Measurements from ENCODE around the gene TSEN15.

Gene TSEN15

GRCh38 chr1:184022668-184023067, 28.9 kb upstream of the TSEN15 start:
- intact Hi-C loops (cut with micrococcal nuclease): no loop called here
- no peak overlapping the region for H3K4me3 Mint-ChIP-seq
- peaks cover 6% of the 10 kb centered on the region for H3K4me1 Mint-ChIP-seq (ENCODE audit: low read depth)
- no peak overlapping the region for H3K27ac Mint-ChIP-seq
- H3K9me3 Mint-ChIP-seq: no peaks in the 10 kb centered on the region
- no peaks in the 10 kb centered on the region for H3K36me3 Mint-ChIP-seq (ENCODE audit: low read depth)
- no peaks in the 10 kb centered on the region for H3K27me3 Mint-ChIP-seq

GRCh38 chr1:184023171-184023570, 28.4 kb upstream of the TSEN15 start:
- no peak overlapping the region for H3K4me3 Mint-ChIP-seq
- H3K36me3 Mint-ChIP-seq (ENCODE audit: low read depth): no peaks in the 10 kb centered on the region
- H3K9me3 Mint-ChIP-seq: no peaks in the 10 kb centered on the region
- peaks cover 8% of the 10 kb centered on the region for H3K4me1 Mint-ChIP-seq (ENCODE audit: low read depth)
- intact Hi-C loops (cut with micrococcal nuclease): no loop called here
- no peaks in the 10 kb centered on the region for H3K27me3 Mint-ChIP-seq
- no peak overlapping the region for H3K27ac Mint-ChIP-seq

- Mint-ChIP-seq H3K4me3 (no peak overlapping the region), H3K36me3 (ENCODE audit: low read depth) (no peaks in the 10 kb centered on the region), H3K9me3 (no peaks in the 10 kb centered on the region), H3K27ac (no peak overlapping the region), H3K27me3 (no peaks in the 10 kb centered on the region), H3K4me1 (ENCODE audit: low read depth) (peaks cover 11% of the 10 kb centered on the region)
- intact Hi-C loops (cut with micrococcal nuclease): no loop called here
Observed at GRCh38 chr1:184025242-184025675, 26.3 kb upstream of the TSEN15 start.

DNA sequence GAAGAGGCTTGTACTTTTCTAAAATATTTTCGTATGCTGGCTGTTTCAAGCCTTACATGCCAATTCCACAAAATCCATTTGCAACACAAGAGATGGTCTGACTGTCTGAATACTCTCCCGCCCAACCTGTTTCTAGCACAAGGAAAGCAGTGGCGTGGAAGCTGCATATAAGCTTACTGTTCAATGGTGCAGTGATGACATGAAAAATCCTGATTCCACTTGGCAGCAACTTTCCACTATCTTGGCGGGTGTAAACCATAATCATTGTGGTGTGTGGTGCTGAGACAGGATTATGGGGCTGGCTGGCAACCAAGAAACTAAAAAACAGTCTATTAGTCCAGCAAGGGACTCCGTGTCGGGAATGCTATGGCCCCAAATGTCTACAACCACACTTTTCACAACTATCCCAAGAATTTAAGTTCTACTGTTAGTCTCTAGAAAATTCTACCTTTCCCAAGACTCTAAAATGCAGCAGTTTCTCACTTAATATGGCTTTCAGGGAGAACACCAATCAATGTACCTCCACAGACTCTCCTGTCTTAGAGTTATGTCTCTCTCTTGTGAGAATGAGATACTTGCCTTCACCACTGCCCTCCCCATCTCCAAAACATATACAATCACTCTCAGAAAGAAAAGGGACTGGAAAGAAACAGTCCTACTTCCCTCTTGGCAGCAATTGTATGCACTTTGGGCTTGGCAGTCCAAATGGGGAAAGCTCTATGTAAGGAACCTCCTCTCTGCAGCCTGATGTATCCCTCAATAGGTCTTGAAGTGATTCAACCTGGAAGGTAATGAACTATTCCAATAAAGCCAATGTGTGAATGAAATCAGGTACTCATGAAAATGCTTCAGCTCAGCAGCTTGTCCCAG, 23.5 kb upstream of the TSEN15 start:
- no peak overlapping the region for H3K27ac Mint-ChIP-seq
- no peak overlapping the region for H3K4me3 Mint-ChIP-seq
- no peaks in the 10 kb centered on the region for H3K9me3 Mint-ChIP-seq
- no peaks in the 10 kb centered on the region for H3K36me3 Mint-ChIP-seq (ENCODE audit: low read depth)
- intact Hi-C loops (cut with micrococcal nuclease): no loop called here
- peaks cover 7% of the 10 kb centered on the region for H3K27me3 Mint-ChIP-seq
- H3K4me1 Mint-ChIP-seq (ENCODE audit: low read depth): peaks cover 10% of the 10 kb centered on the region

DNA sequence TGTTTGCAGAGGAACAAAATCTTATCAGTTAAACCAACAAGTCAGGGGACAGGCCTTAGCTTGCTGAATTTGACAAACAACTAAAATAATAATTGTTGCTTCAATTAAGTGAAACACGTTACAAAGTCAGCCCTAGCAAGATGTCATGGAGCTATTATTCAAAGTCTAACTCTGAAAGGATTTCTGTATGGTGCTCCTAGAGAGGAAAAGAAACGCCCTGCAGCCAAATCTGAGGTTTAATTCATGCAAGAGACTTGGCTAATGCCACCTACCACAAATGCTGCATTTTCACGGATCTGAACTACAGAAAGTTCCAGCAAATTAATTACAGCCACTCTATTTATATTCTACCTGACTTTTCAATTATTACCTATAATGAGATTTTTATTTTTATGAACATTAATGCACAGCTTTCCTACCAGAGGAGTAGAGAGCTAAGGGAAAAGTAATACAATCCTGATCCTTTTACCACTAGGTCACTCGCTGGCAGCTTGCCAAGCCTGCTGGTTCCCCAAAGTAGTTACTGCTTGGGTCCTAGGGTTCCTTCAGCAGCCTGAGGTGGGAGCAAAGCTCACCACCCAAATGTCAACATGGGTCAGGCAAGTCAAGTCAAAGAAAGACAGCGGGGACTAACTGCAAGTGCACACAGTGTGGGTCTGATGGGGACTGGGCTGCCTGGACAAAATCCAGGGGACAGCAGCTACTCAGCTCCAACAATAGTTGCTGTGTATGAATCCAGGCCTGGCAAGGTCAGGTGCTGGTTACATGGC, 22.5 kb upstream of the TSEN15 start:
- Mint-ChIP-seq H3K27ac (no peak overlapping the region), H3K36me3 (ENCODE audit: low read depth) (no peaks in the 10 kb centered on the region), H3K9me3 (no peaks in the 10 kb centered on the region), H3K4me3 (no peak overlapping the region), H3K27me3 (peaks cover 8% of the 10 kb centered on the region), H3K4me1 (ENCODE audit: low read depth) (peaks cover 10% of the 10 kb centered on the region)
- intact Hi-C loops (cut with micrococcal nuclease): no loop called here

- Mint-ChIP-seq H3K27me3 (peaks cover 19% of the 10 kb centered on the region), H3K27ac (no peak overlapping the region), H3K4me1 (ENCODE audit: low read depth) (peaks cover 10% of the 10 kb centered on the region), H3K36me3 (ENCODE audit: low read depth) (no peaks in the 10 kb centered on the region), H3K9me3 (no peaks in the 10 kb centered on the region), H3K4me3 (no peak overlapping the region)
- intact Hi-C loops (cut with micrococcal nuclease): no loop called here
Observed at GRCh38 chr1:184030433-184031091, 21.0 kb upstream of the TSEN15 start.

DNA sequence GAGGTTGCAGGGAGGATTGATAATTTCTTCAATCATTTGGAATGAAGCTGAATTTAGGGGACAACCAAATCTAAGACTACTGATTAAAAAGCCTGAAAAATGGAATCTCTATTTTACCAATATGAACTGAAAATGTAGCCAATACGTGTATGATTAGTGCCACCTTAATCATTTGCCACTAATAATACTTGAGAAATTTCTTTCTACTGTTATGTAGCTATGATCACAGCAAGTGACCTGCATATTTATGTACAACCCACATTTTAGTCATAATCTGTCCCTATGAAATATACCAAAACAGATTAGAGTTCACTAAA, 20.5 kb upstream of the TSEN15 start:
- Mint-ChIP-seq H3K27ac (no peak overlapping the region), H3K4me1 (ENCODE audit: low read depth) (peaks cover 15% of the 10 kb centered on the region), H3K27me3 (peaks cover 23% of the 10 kb centered on the region), H3K36me3 (ENCODE audit: low read depth) (no peaks in the 10 kb centered on the region), H3K4me3 (no peak overlapping the region), H3K9me3 (no peaks in the 10 kb centered on the region)
- intact Hi-C loops (cut with micrococcal nuclease): no loop called here

GRCh38 chr1:184031409-184032107, 20.0 kb upstream of the TSEN15 start:
- H3K36me3 Mint-ChIP-seq (ENCODE audit: low read depth): no peaks in the 10 kb centered on the region
- peaks cover 20% of the 10 kb centered on the region for H3K4me1 Mint-ChIP-seq (ENCODE audit: low read depth)
- no peaks in the 10 kb centered on the region for H3K9me3 Mint-ChIP-seq
- intact Hi-C loops (cut with micrococcal nuclease): no loop called here
- H3K4me3 Mint-ChIP-seq: no peak overlapping the region
- H3K27ac Mint-ChIP-seq: no peak overlapping the region
- H3K27me3 Mint-ChIP-seq: peaks cover 28% of the 10 kb centered on the region

DNA sequence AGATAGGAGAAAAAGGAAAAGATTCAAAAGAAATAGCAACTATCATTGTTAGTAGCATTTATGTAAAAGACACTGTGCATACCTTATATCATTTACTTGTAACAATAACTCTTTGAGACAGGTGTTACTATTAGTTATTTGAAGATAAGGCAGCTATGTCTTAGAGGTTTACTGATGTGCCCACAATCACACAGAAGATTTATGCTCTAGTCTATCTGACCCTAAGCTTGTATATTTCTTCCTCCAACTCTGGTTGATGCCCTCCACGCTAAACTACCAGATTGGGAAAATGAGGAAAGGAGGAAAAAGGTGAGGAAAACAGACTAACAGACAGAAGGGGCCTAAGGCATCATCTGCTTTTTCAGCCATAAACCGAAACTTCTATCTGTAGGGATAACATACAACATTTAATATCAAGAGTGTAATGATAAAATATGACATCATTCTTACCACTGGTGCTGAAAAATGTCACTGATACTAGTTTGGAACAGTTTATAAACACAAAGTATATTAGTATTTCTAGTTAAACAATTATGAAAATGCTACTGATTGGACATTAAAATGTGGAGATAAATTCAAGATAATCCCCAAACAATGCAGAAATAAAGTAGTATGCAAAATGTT, 19.1 kb upstream of the TSEN15 start:
- H3K4me3 Mint-ChIP-seq: no peak overlapping the region
- peaks cover 34% of the 10 kb centered on the region for H3K27me3 Mint-ChIP-seq
- no peaks in the 10 kb centered on the region for H3K9me3 Mint-ChIP-seq
- H3K4me1 Mint-ChIP-seq (ENCODE audit: low read depth): peaks cover 20% of the 10 kb centered on the region
- intact Hi-C loops (cut with micrococcal nuclease): no loop called here
- no peak overlapping the region for H3K27ac Mint-ChIP-seq
- H3K36me3 Mint-ChIP-seq (ENCODE audit: low read depth): no peaks in the 10 kb centered on the region

DNA sequence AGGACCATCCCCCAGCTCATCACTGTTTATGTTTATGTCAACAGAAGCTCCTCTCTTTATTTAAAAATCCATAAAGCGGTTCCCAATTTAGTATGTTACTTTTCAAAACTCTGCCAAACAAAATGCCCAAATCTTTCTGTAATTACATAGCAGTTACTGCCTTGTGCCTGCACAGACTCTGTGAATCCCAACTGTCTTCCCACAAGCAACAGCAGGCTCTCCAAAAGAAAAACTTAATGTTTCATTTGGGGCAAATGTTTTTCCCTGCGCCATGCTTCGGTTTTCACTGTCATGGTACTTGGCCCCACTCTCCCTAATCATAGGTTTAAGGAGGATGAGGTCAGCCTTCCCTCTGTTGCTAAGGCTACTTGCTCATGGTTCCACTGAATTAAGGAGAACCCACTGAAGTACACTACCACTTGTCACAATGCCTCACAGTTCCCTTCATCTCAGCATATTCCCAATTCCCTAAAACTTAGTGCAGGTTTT, 18.6 kb upstream of the TSEN15 start:
- Mint-ChIP-seq H3K36me3 (ENCODE audit: low read depth) (no peaks in the 10 kb centered on the region), H3K27ac (no peak overlapping the region), H3K4me3 (no peak overlapping the region), H3K9me3 (no peaks in the 10 kb centered on the region), H3K4me1 (ENCODE audit: low read depth) (peaks cover 25% of the 10 kb centered on the region), H3K27me3 (peaks cover 38% of the 10 kb centered on the region)
- intact Hi-C loops (cut with micrococcal nuclease): no loop called here

- intact Hi-C loops (cut with micrococcal nuclease): no loop called here
- no peaks in the 10 kb centered on the region for H3K36me3 Mint-ChIP-seq (ENCODE audit: low read depth)
- H3K4me3 Mint-ChIP-seq: no peak overlapping the region
- peaks cover 44% of the 10 kb centered on the region for H3K27me3 Mint-ChIP-seq
- peaks cover 24% of the 10 kb centered on the region for H3K4me1 Mint-ChIP-seq (ENCODE audit: low read depth)
- no peaks in the 10 kb centered on the region for H3K9me3 Mint-ChIP-seq
- no peak overlapping the region for H3K27ac Mint-ChIP-seq
Observed at GRCh38 chr1:184033711-184034167, 17.8 kb upstream of the TSEN15 start.

- intact Hi-C loops (cut with micrococcal nuclease): no loop called here
- H3K27me3 Mint-ChIP-seq: peaks cover 55% of the 10 kb centered on the region
Observed at GRCh38 chr1:184034761-184035379, 16.7 kb upstream of the TSEN15 start.

More at GRCh38 chr1:184034761-184035379, 16.7 kb upstream of the TSEN15 start:
- Mint-ChIP-seq H3K27ac (no peak overlapping the region), H3K4me1 (ENCODE audit: low read depth) (peaks cover 24% of the 10 kb centered on the region), H3K9me3 (no peaks in the 10 kb centered on the region), H3K36me3 (ENCODE audit: low read depth) (no peaks in the 10 kb centered on the region), H3K4me3 (no peak overlapping the region)

Data from dendritic cell treated with granulocyte-macrophage colony-stimulating factor and Interleukin-4, amounts not matched to agents 40 ng/mL and 50 ng/mL, for 4 days (primary cell).